ENCODE data around the gene ATG4C.
"Not testable (repeated sequence)": the region's sequence is repeated elsewhere in the genome, so short reads cannot be mapped to it uniquely, and the experiment has no call there.

The ATG4C gene, protein sequence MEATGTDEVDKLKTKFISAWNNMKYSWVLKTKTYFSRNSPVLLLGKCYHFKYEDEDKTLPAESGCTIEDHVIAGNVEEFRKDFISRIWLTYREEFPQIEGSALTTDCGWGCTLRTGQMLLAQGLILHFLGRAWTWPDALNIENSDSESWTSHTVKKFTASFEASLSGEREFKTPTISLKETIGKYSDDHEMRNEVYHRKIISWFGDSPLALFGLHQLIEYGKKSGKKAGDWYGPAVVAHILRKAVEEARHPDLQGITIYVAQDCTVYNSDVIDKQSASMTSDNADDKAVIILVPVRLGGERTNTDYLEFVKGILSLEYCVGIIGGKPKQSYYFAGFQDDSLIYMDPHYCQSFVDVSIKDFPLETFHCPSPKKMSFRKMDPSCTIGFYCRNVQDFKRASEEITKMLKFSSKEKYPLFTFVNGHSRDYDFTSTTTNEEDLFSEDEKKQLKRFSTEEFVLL

DNA sequence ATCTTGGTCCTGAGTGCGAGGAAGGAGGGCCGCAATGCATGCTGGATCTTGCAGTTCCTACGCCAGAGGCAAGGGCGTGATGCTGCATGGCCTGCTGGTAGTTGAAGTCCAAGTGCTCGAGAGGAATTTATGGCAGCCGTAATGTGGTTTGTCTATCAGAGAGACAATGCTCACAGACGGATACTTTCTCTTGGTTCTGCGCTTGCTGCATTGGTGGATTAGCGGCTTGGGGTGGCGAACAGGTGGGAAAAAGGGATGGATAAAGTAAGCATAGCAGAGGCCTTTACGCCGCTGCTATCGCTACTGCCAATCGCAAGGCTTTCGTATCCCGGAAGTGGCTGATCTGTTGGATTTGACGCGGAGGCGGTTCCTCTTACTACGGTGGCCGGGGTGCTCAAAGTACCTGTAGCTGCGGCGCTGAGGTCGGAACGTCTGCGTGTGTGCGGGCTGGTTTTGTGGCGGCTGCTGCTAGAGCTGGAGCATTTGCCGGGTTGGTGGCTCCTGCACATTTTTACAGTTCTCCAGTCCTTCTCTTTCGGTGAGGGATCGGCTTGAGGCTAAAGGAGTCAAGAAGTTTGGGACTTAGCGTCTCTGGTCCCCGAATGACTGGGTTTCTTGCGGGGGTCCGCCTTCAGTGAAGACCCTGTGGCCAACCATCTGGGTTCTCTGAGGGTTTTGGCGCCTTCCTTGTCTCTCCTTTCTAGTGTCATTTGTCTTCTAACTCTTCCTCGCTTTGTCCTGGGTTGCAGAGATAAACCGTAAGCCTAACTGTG, at the start of gene ATG4C:
Gene ATG4C (plus strand): TSS at position 397 of the 773 bp plus-strand sequence. CDS start 19,655 bp downstream, outside the sequence.
- Mint-ChIP-seq H3K4me3 (no peak within 1 kb of the TSS), H3K27me3 (peaks cover 1% of the 10 kb centered on the region), H3K36me3 (no peaks in the 10 kb centered on the region), H3K4me1 (ENCODE audit: low read depth) (peaks cover 17% of the 10 kb centered on the region), H3K27ac (no peak within 1 kb of the TSS), H3K9me3 (ENCODE audit: low read depth) (no peaks in the 10 kb centered on the region)

DNA sequence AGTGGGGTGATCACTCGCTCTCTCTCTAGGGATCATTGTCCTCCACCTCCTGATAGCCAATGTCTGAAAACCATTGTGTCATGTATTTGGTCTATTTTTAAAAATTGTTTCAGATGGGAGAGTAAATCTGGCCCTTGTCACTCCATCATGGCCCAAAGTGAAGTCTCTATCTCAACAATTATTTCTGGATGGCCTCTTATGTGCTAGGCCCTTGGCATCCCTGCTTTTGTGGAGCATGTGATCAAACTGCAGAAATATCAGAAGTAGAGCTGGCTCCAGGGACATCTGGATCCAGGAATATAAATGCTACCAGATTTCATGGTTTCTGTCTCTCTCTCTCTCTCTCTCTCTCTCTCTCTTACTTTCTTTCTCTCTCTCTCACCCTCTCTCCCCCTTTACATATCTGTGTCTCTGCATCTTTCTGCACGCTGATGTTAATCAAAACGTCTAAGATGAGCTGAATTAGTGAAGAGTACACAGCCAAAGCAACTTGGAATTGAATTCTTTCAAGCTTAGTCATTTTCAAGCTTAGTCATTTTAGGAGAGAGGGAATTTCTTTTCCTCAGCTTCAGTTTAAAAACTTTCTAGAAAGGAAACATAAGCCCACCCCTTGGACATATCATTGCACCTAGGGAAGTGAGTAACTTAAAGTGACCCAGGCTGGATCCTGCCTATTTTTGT, 48.3 kb upstream of the ATG4C start:
- Mint-ChIP-seq H3K27ac (no peak overlapping the region), H3K36me3 (no peaks in the 10 kb centered on the region), H3K27me3 (peaks cover 3% of the 10 kb centered on the region), H3K4me3 (no peak overlapping the region), H3K4me1 (ENCODE audit: low read depth) (no peaks in the 10 kb centered on the region), H3K9me3 (ENCODE audit: low read depth) (no peaks in the 10 kb centered on the region)

DNA sequence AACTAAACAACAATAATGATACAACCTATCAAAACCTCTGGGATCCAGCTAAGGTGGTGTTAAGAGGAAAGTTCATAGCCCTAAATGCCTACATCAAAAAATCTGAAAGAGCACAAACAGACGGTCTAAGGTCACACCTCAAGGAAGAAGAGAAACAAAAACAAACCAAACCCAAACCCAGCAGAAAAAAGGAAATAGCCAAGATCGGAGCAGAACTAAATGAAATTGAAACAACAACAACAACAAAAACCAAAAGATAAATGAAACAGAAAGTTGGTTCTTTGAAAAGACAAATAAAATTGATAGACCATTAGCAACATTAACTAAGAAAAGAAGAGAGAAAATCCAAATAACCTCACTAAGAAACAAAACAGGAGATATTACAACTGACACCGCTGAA, 43.2 kb upstream of the ATG4C start:
- not testable (repeated sequence) for H3K9me3 Mint-ChIP-seq (ENCODE audit: low read depth); H3K27me3 Mint-ChIP-seq; H3K36me3 Mint-ChIP-seq; H3K4me3 Mint-ChIP-seq; H3K27ac Mint-ChIP-seq; H3K4me1 Mint-ChIP-seq (ENCODE audit: low read depth)

DNA sequence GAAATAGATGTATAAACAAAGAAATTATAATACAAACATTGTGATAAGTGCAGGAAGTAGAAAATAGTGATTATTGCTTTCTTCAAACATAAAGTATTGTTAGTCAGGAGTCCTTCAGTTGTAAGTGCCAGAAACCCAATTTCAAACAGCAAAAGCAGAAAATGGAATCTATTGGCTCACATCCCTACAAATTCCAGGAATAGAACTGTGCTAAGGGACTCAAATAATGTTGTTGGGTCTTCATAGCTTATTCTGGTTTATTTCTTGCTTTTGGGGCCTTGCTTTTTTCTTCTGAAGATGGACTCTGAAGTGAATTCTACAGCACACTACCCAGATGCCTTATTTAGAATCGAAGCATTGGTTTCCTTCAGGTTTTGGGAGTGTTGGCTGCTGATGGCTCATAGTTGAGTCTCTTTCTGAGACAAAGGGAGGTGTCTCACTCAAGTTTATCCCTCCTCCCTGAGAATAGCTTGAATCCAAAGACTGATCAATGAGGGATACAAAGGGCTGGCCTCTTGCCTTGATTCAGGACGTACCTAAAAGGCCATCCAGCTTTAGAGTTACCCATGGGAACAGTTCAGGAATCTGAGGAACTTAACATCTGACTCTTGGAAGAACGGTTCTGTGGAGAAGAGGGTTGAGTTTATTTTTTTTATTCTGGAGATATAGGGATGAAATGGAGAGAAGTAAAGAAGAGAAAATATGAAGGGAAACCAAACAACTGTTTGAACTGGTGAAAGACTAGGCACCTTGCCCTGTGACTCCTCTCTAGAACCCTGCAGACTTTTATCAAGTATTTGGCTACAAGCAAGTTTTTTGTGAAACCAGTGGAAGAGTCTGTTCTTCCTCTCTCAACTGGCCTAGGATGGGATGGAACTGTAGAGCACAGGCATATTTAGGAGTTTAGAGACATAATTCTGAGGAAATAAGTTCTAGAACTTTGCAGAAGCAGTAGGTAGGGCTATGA, 39.0 kb upstream of the ATG4C start:
- Mint-ChIP-seq H3K27me3 (peaks cover 6% of the 10 kb centered on the region), H3K36me3 (no peaks in the 10 kb centered on the region), H3K9me3 (ENCODE audit: low read depth) (no peaks in the 10 kb centered on the region), H3K4me1 (ENCODE audit: low read depth) (no peaks in the 10 kb centered on the region), H3K27ac (no peak overlapping the region), H3K4me3 (no peak overlapping the region)

DNA sequence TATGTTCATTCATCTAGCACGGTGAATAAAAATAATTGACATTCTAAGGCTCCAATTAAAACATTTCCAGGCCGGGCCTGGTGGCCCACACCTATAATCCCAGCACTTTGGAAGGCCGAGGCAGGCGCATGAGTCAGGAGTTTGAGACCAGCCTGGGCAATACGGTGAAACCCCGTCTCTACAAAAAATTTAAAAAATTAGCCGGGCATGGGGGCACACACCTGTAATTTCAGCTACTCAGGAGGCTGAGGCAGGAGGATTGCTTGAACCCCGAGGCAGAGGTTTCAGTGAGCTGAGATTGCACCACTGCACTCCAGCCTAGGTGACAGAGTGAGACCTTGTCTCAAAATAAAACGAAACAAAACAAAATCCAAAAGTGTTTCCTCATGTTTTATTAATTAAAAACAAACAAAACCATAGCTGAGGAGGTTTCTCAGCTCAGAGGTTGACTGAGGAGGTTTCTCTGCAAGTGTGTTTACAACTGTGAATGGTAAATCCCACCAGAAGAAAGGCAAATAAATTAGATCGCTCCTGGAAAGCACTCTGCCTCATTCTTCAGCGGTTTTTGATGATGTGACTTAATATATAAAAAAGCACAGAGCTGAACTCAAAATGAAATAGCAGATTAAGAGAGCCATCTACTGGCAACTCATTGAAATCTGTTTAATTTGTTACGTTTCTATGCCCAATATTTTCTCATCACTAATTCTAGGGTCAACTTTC, 37.7 kb upstream of the ATG4C start:
- Mint-ChIP-seq H3K36me3 (no peaks in the 10 kb centered on the region), H3K27ac (no peak overlapping the region), H3K4me3 (no peak overlapping the region), H3K4me1 (ENCODE audit: low read depth) (no peaks in the 10 kb centered on the region), H3K9me3 (ENCODE audit: low read depth) (no peaks in the 10 kb centered on the region), H3K27me3 (peaks cover 2% of the 10 kb centered on the region)

DNA sequence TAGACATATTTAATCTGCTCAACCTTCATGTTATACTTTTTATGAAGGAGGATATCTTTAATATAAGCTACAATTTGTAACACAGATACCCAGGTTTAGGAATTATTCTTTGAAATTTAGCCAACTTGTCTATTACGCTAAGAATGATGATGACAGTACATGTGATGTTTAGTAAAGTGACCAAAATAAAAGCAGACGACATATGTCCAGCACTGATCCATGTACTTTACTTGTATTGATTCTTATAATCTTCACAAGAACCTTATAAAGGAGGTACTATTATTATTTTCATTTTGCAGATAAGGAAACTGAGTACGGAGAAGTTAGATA, 37.2 kb upstream of the ATG4C start:
- H3K36me3 Mint-ChIP-seq, result no peaks in the 10 kb centered on the region
- H3K4me3 Mint-ChIP-seq, result no peak overlapping the region
- H3K4me1 Mint-ChIP-seq (ENCODE audit: low read depth), result no peaks in the 10 kb centered on the region
- no peak overlapping the region for H3K27ac Mint-ChIP-seq
- H3K9me3 Mint-ChIP-seq (ENCODE audit: low read depth), result no peaks in the 10 kb centered on the region
- H3K27me3 Mint-ChIP-seq, result peaks cover 2% of the 10 kb centered on the region

DNA sequence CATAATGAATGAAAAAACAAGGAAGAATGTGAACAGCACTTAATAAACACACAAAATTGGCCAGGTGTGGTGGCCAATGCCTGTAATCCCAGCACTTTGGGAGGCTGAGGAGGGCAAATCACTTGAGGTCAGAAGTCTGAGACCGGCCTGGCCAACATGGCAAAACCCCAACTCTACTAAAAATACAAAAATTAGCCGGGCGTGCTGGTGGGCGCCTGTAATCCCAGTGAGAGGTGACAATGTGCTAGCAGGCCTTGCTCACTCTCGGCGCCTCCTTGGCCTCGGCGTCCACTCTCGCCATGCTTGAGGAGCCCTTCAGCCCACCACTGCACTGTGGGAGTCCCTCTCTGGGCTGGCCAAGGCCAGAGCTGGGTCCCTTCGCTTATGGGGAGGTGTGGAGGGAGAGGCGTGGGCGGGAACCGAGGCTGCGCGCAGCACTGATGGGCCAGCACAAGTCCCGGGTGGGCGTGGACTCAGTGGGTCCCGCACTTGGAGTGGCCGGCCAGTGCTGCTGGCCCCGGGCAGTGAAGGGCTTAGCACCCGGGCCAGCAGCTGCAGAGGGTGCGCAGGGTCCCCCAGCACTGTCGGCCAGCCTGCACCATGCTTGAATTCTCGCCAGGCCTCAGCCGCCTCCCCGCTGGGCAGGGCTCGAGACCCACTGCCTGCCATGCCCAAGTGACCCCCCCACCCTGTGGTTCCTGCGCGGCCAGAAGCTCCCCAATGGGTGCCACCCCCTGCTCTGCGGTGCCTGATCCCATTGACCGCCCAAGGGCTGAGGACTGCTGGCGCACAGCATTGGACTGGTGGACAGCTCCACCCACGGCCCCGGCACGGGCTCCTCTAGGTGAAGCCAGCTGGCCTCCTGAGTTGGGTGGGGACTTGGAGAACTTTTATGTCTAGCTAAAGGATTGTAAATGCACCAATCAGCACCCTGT, 30.6 kb upstream of the ATG4C start:
- Mint-ChIP-seq H3K27me3 (no peaks in the 10 kb centered on the region), H3K4me1 (ENCODE audit: low read depth) (no peaks in the 10 kb centered on the region), H3K27ac (no peak overlapping the region), H3K4me3 (no peak overlapping the region), H3K9me3 (ENCODE audit: low read depth) (no peaks in the 10 kb centered on the region), H3K36me3 (no peaks in the 10 kb centered on the region)

DNA sequence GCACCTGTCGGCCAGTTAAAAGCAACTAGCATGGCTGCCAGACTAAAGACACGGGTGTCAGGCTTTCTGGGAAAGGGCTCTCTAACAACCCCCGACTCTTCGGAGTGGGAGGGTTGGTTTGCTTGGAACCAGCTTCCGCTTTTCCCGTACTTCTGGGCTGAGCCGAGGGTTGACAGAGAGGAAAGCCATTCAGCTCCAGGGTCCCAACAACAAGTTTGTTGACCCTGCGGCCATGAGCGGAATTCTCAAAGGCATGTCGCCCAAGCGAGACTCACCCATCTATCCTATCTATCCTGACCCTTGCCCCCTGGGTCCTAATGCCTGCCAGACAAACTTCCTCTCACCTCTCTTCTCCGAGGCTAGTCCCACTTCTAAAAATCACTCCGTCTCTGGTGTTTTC, 29.0 kb upstream of the ATG4C start:
- not testable (repeated sequence) for H3K9me3 Mint-ChIP-seq (ENCODE audit: low read depth); H3K4me1 Mint-ChIP-seq (ENCODE audit: low read depth); H3K36me3 Mint-ChIP-seq; H3K27ac Mint-ChIP-seq; H3K4me3 Mint-ChIP-seq; H3K27me3 Mint-ChIP-seq

DNA sequence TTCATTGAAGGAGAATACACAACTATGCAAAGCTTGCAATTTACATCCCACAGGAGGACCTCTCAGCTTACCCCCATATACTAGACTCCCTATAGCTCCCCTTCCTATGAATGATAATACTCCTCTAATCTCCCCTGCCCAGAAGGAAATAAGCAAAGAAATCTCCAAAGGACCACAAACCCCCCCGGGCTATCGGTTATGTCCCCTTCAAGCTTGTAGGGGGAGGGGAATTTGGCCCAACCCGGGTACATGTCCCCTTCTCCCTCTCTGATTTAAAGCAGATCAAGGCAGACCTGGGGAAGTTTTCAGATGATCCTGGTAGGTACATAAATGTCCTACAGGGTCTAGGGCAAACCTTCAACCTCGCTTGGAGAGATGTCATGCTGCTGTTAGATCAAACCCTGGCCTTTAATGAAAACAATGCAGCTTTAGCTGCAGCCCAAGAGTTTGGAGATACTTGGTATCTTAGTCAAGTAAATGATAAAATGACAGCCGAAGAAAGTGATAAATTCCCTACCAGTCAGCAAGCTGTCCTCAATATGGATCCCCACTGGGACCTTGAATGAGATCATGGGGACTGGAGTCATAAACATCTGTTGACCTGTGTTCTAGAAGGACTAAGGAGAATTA, 27.6 kb upstream of the ATG4C start:
- not testable (repeated sequence) for H3K27me3 Mint-ChIP-seq; H3K4me3 Mint-ChIP-seq; H3K9me3 Mint-ChIP-seq (ENCODE audit: low read depth); H3K27ac Mint-ChIP-seq; H3K36me3 Mint-ChIP-seq; H3K4me1 Mint-ChIP-seq (ENCODE audit: low read depth)

DNA sequence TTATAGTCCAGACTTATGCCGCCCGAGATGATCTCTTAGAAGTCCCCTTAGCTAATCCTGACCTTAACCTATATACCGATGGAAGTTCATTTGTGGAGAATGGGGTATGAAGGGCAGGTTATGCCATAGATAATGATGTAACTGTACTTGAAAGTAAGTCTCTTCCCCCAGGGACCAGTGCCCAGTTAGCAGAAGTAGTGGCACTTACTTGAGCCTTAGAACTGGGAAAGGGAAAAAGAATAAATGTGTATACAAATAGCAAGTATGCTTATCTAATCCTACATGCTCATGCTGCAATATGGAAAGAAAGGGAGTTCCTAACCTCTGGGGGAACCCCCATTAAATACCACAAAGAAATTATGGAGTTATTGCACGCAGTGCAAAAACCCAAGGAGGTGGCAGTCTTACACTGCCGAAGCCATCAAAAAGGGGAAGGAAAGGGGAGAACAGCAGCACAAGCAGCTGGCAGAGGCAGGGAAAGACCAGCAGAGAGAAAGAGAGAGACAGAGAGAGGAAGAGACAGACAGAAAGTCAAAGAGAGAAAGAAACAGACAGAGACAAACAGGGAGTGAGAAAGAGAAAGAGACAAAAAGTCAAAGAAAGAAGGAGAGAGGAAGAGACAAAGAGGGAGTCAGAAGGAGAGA, 24.6 kb upstream of the ATG4C start:
- not testable (repeated sequence) for H3K27ac Mint-ChIP-seq; H3K27me3 Mint-ChIP-seq; H3K4me1 Mint-ChIP-seq (ENCODE audit: low read depth)

DNA sequence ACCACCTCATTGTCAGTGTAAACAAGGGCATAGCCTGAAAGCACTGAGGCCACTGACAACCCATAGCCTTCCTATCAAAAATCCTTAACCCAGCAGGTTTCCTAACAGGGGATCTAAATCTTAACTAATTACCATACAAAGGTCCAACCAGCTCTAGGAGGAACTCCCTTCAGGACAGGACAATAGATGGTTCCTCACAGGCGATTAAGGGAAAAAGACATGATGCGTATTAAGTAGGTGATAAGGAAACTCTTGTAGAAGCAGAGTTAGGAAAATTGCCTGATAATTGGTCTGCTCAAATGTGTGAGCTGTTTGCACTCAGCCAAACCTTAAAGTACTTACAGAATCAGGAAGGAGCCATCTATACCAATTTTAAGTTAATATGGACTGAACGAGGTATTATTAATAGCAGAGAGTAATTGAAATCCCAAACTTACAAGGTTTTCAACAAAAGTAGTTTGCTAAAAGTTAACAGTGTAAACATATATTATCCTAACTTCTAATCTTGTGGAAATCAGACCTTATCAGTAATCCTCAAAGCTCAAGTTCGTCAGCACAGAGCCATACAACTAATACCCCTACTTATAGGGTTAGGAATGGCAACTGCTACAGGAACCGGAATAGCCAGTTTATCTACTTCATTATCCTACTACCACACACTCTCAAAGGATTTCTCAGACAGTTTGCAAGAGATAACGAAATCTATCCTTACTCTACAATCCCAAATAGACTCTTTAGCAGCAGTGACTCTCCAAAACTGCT, 23.7 kb upstream of the ATG4C start:
- H3K4me3 Mint-ChIP-seq; H3K27ac Mint-ChIP-seq; H3K9me3 Mint-ChIP-seq (ENCODE audit: low read depth); H3K36me3 Mint-ChIP-seq; H3K4me1 Mint-ChIP-seq (ENCODE audit: low read depth); H3K27me3 Mint-ChIP-seq: not testable (repeated sequence)

More for the DNA sequence above, 24.6 kb upstream of the ATG4C start:
- not testable (repeated sequence) for H3K4me3 Mint-ChIP-seq; H3K9me3 Mint-ChIP-seq (ENCODE audit: low read depth); H3K36me3 Mint-ChIP-seq

DNA sequence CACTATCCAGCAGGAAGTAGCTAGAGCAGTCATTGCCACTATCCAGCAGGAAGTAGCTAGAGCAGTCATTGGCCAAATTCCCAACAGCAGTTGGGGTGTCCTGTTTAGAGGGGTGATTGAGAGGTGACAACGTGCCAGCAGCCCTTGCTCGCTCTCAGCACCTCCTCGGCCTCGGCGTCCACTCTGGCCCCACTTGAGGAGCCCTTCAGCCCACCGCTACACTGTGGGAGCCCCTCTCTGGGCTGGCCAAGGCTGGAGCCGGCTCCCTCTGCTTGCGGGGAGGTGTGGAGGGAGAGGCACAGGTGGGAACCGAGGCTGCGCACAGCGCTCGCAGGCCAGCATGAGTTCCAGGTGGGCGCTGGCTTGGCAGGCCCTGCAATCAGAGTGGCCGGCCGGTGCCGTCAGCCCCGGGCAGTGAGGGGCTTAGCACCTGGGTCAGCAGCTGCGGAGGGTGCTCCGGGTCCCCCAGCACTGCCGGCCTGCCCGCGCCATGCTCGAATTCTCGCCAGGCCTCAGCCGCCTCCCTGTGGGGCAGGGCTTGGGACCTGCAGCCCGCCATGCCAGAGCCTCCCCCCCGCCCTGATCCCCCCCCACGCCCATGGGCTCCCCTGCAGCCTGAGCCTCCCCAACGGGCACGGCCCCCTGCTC, 22.6 kb upstream of the ATG4C start:
- not testable (repeated sequence) for H3K4me3 Mint-ChIP-seq; H3K27ac Mint-ChIP-seq; H3K4me1 Mint-ChIP-seq (ENCODE audit: low read depth); H3K36me3 Mint-ChIP-seq; H3K27me3 Mint-ChIP-seq; H3K9me3 Mint-ChIP-seq (ENCODE audit: low read depth)
